ENCODE data around the gene SLC12A8. TPM values are rescaled to one million over a fixed set of nuclear protein-coding genes. Genes with fewer than 3 reads are reported as not detected.

Gene SLC12A8
- total and polyA plus RNA-seq, 10 of the 15 experiments (the other 5 are each of a cell fraction or from before 2014, with no cell fraction given) = 2.5 to 71.6 (median 50.1) TPM

- TF ChIP-seq, protein P1, sequence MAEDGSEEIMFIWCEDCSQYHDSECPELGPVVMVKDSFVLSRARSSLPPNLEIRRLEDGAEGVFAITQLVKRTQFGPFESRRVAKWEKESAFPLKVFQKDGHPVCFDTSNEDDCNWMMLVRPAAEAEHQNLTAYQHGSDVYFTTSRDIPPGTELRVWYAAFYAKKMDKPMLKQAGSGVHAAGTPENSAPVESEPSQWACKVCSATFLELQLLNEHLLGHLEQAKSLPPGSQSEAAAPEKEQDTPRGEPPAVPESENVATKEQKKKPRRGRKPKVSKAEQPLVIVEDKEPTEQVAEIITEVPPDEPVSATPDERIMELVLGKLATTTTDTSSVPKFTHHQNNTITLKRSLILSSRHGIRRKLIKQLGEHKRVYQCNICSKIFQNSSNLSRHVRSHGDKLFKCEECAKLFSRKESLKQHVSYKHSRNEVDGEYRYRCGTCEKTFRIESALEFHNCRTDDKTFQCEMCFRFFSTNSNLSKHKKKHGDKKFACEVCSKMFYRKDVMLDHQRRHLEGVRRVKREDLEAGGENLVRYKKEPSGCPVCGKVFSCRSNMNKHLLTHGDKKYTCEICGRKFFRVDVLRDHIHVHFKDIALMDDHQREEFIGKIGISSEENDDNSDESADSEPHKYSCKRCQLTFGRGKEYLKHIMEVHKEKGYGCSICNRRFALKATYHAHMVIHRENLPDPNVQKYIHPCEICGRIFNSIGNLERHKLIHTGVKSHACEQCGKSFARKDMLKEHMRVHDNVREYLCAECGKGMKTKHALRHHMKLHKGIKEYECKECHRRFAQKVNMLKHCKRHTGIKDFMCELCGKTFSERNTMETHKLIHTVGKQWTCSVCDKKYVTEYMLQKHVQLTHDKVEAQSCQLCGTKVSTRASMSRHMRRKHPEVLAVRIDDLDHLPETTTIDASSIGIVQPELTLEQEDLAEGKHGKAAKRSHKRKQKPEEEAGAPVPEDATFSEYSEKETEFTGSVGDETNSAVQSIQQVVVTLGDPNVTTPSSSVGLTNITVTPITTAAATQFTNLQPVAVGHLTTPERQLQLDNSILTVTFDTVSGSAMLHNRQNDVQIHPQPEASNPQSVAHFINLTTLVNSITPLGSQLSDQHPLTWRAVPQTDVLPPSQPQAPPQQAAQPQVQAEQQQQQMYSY (CRISPR knock-in tag; IDR thresholded peaks at IDR 0.05) = no peak
- TF ChIP-seq POLR2AphosphoS2 (IDR thresholded peaks at IDR 0.05; ENCODE audit: low read depth, low read length) = no peak
- TF ChIP-seq MXI1 (IDR thresholded peaks at IDR 0.05; ENCODE audit: low read depth, low read length) = no peak
- 0 out of 4 replicates have a peak, but pooled peaks of 1 of the 2 experiments have one; percentile 30 for TF ChIP-seq EP300 (IDR thresholded peaks at IDR 0.05; ENCODE audit: borderline replicate concordance in 1 of 2, control insufficient read depth in 1 of 2, low read depth in 2 of 2, low read length in 2 of 2)
- TF ChIP-seq, protein P2, sequence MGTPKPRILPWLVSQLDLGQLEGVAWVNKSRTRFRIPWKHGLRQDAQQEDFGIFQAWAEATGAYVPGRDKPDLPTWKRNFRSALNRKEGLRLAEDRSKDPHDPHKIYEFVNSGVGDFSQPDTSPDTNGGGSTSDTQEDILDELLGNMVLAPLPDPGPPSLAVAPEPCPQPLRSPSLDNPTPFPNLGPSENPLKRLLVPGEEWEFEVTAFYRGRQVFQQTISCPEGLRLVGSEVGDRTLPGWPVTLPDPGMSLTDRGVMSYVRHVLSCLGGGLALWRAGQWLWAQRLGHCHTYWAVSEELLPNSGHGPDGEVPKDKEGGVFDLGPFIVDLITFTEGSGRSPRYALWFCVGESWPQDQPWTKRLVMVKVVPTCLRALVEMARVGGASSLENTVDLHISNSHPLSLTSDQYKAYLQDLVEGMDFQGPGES (IDR thresholded peaks at IDR 0.05) = no peak
- TF ChIP-seq SIN3A (IDR thresholded peaks at IDR 0.05; ENCODE audit: low read depth, low read length) = no peak
- TF ChIP-seq ZNF207 (IDR thresholded peaks at IDR 0.05; ENCODE audit: borderline replicate concordance) = no peak
- TF ChIP-seq ATF2 (IDR thresholded peaks at IDR 0.05; ENCODE audit: low read length) = peak; percentile 83
- no peak for TF ChIP-seq ZNF622 (IDR thresholded peaks at IDR 0.05)
- TF ChIP-seq TAF1 (IDR thresholded peaks at IDR 0.05; ENCODE audit: borderline replicate concordance, low read depth, low read length) = no peak
- TF ChIP-seq BMI1 (IDR thresholded peaks at IDR 0.05; ENCODE audit: borderline replicate concordance) = no peak; the same call in 1 of the 2 replicates
- TF ChIP-seq SP1 (IDR thresholded peaks at IDR 0.05; ENCODE audit: low read depth, low read length) = peak; percentile 26
- TF ChIP-seq TARDBP (IDR thresholded peaks at IDR 0.05; ENCODE audit: borderline replicate concordance) = no peak
- TF ChIP-seq NFIC (IDR thresholded peaks at IDR 0.05; ENCODE audit: low read depth, low read length) = peak; percentile 72
- TF ChIP-seq IKZF2 (IDR thresholded peaks at IDR 0.05) = peak; percentile 84 to 91
- TF ChIP-seq, protein P3, sequence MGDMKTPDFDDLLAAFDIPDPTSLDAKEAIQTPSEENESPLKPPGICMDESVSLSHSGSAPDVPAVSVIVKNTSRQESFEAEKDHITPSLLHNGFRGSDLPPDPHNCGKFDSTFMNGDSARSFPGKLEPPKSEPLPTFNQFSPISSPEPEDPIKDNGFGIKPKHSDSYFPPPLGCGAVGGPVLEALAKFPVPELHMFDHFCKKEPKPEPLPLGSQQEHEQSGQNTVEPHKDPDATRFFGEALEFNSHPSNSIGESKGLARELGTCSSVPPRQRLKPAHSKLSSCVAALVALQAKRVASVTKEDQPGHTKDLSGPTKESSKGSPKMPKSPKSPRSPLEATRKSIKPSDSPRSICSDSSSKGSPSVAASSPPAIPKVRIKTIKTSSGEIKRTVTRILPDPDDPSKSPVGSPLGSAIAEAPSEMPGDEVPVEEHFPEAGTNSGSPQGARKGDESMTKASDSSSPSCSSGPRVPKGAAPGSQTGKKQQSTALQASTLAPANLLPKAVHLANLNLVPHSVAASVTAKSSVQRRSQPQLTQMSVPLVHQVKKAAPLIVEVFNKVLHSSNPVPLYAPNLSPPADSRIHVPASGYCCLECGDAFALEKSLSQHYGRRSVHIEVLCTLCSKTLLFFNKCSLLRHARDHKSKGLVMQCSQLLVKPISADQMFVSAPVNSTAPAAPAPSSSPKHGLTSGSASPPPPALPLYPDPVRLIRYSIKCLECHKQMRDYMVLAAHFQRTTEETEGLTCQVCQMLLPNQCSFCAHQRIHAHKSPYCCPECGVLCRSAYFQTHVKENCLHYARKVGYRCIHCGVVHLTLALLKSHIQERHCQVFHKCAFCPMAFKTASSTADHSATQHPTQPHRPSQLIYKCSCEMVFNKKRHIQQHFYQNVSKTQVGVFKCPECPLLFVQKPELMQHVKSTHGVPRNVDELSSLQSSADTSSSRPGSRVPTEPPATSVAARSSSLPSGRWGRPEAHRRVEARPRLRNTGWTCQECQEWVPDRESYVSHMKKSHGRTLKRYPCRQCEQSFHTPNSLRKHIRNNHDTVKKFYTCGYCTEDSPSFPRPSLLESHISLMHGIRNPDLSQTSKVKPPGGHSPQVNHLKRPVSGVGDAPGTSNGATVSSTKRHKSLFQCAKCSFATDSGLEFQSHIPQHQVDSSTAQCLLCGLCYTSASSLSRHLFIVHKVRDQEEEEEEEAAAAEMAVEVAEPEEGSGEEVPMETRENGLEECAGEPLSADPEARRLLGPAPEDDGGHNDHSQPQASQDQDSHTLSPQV (IDR thresholded peaks at IDR 0.05) = no peak
- peak; percentile 100 for TF ChIP-seq CBX5 (IDR thresholded peaks at IDR 0.05; ENCODE audit: low read depth)
- TF ChIP-seq IRF5 (IDR thresholded peaks at IDR 0.05; ENCODE audit: borderline replicate concordance) = no peak
- no peak for TF ChIP-seq SREBF1 (IDR thresholded peaks at IDR 0.05; ENCODE audit: low read length)
These were observed 177.3 kb downstream of the SLC12A8 start (continued) for GRCh38 chr3:125035217-125035616.
